ENCODE data around the gene CPT1B. TPM values are rescaled to one million over a fixed set of nuclear protein-coding genes. Genes with fewer than 3 reads are reported as not detected.
"Not testable (repeated sequence)": the region's sequence is repeated elsewhere in the genome, so short reads cannot be mapped to it uniquely, and the experiment has no call there.

CPT1B gene
- total RNA-seq, 1 donor from 2014 or later = 11.5 TPM

GRCh38 chr22:50610041-50610451, 31.8 kb upstream of the CPT1B start:
- DNase-seq (ENCODE audit: low read depth) = no peak

GRCh38 chr22:50609599-50609998, 31.4 kb upstream of the CPT1B start:
- no peak for DNase-seq (ENCODE audit: low read depth)

GRCh38 chr22:50608996-50609395, 30.8 kb upstream of the CPT1B start:
- DNase-seq (ENCODE audit: low read depth) = no peak

GRCh38 chr22:50608058-50608840, 30.0 kb upstream of the CPT1B start:
- not testable (repeated sequence) for DNase-seq (ENCODE audit: low read depth)

GRCh38 chr22:50607659-50608020, 29.4 kb upstream of the CPT1B start:
- DNase-seq (ENCODE audit: low read depth) = no peak

- no peak for DNase-seq (ENCODE audit: low read depth)
Observed at GRCh38 chr22:50606946-50607658, 28.9 kb upstream of the CPT1B start.

- no peak for DNase-seq (ENCODE audit: low read depth)
Observed at GRCh38 chr22:50606165-50606945, 28.1 kb upstream of the CPT1B start.

GRCh38 chr22:50605613-50606074, 27.4 kb upstream of the CPT1B start:
- DNase-seq (ENCODE audit: low read depth) = no peak

- no peak for DNase-seq (ENCODE audit: low read depth)
Observed at GRCh38 chr22:50605002-50605612, 26.9 kb upstream of the CPT1B start.

- DNase-seq (ENCODE audit: low read depth) = no peak
Observed at GRCh38 chr22:50604256-50605001, 26.2 kb upstream of the CPT1B start.

- DNase-seq (ENCODE audit: low read depth) = no peak
Observed at GRCh38 chr22:50603511-50604255, 25.5 kb upstream of the CPT1B start.

GRCh38 chr22:50602338-50602700, 24.1 kb upstream of the CPT1B start:
- no peak for DNase-seq (ENCODE audit: low read depth)

GRCh38 chr22:50601669-50602337, 23.6 kb upstream of the CPT1B start:
- DNase-seq (ENCODE audit: low read depth) = no peak

- no peak for DNase-seq (ENCODE audit: low read depth)
Observed at GRCh38 chr22:50600967-50601668, 22.9 kb upstream of the CPT1B start.

- DNase-seq (ENCODE audit: low read depth) = no peak
Observed at GRCh38 chr22:50600538-50600937, 22.3 kb upstream of the CPT1B start, which contains the start of gene MAPK8IP2. TSS of gene MAPK8IP2 (plus strand) at chr22:50600793. CDS start at chr22:50600819, 26 bp downstream.

GRCh38 chr22:50599816-50600455, 21.7 kb upstream of the CPT1B start:
- DNase-seq (ENCODE audit: low read depth) = peak; percentile 40

GRCh38 chr22:50597097-50597496, 18.9 kb upstream of the CPT1B start:
- no peak for DNase-seq (ENCODE audit: low read depth)

- DNase-seq (ENCODE audit: low read depth) = peak; percentile 45
Observed at GRCh38 chr22:50595189-50595588, 17.0 kb upstream of the CPT1B start.
